K562 (cell line): Measurements from ENCODE around the gene ERAL1. TPM values are rescaled to one million over a fixed set of nuclear protein-coding genes. Genes with fewer than 3 reads are reported as not detected.

Source experiments
- CBX3 ChIP-seq, 2 experiments: IDR thresholded peaks; 1 replicate in 1 of 2; 2 replicates in 1 of 2; pipeline ENCODE4 v1.6.1; 2012; ENCODE audit warnings: inconsistent platforms in 2 of 2, low read length in 2 of 2, borderline replicate concordance in 1 of 2, control low read depth in 1 of 2
- ELF2 ChIP-seq: fragments of 250-450 bp; sonication (Bioruptor Pico); IDR thresholded peaks from 2 replicates; pipeline ENCODE4 v1.5.0; 2021; ENCODE audit warnings: mild to moderate bottlenecking
- ESRRB ChIP-seq: fragments of 250-450 bp; sonication (Bioruptor Pico); IDR thresholded peaks from 2 replicates; pipeline ENCODE4 v1.5.0; 2020; ENCODE audit warnings: mild to moderate bottlenecking, moderate library complexity, borderline replicate concordance
- FOSL1 ChIP-seq: fragments of 200-800 bp; sonication (Bioruptor generic); conservative IDR thresholded peaks from 2 replicates; pipeline ENCODE4 v1.6.1; 2016; ENCODE audit warnings: missing genetic modification characterization, missing compliant biosample characterization
- FOXP4 ChIP-seq: sonication (generic); formaldehyde crosslinking; IDR thresholded peaks from 2 replicates; pipeline ENCODE4 v1.8.0; 2022; ENCODE audit warnings: mild to moderate bottlenecking, missing genetic modification reagents, borderline replicate concordance
- GTF2A2 ChIP-seq: IDR thresholded peaks from 2 replicates; pipeline ENCODE4 v1.6.1; 2016; ENCODE audit warnings: mild to moderate bottlenecking, missing genetic modification characterization, missing compliant biosample characterization
- LCOR ChIP-seq: sonication (generic); formaldehyde crosslinking; IDR thresholded peaks from 2 replicates; pipeline ENCODE4 v1.8.0; 2022; ENCODE audit warnings: mild to moderate bottlenecking, missing genetic modification reagents
- MEIS2 ChIP-seq: fragments of 450-650 bp; IDR thresholded peaks from 2 replicates; pipeline ENCODE4 v1.6.1; 2014; ENCODE audit warnings: mild to moderate bottlenecking; ENCODE audit not compliant: partially characterized antibody
- NEUROD1 ChIP-seq: fragments of 150-350 bp; IDR thresholded peaks from 2 replicates; pipeline ENCODE4 v1.6.1; 2014; ENCODE audit warnings: borderline replicate concordance, low read length, low read depth; ENCODE audit not compliant: partially characterized antibody
- NR4A1 ChIP-seq, 2 experiments: fragments of 250-450 bp in 1 of 2; fragments of 450-650 bp in 1 of 2; sonication (Bioruptor Pico) in 1 of 2; IDR thresholded peaks; 2 replicates each; pipeline versions ENCODE4 v1.4.0 to v1.6.1; 2016 to 2020; ENCODE audit warnings: mild to moderate bottlenecking in 2 of 2, missing compliant biosample characterization in 1 of 2, missing genetic modification characterization in 1 of 2, moderate library complexity in 1 of 2
- PCBP1 ChIP-seq: fragments of 200-400 bp; formaldehyde crosslinking; IDR thresholded peaks from 2 replicates; pipeline ENCODE4 v1.6.1; 2018; ENCODE audit warnings: mild to moderate bottlenecking, low read depth, low read length; ENCODE audit not compliant: poor library complexity, severe bottlenecking
- RAD21 ChIP-seq, 2 experiments: fragments of 250-450 bp in 1 of 2; fragments of 450-650 bp in 1 of 2; sonication (Bioruptor Pico) in 1 of 2; formaldehyde crosslinking in 1 of 2; IDR thresholded peaks in 1 of 2; conservative IDR thresholded peaks in 1 of 2; 2 replicates each; pipeline versions ENCODE4 v1.4.0 to v1.8.0; 2020 to 2022; ENCODE audit warnings: mild to moderate bottlenecking in 2 of 2, moderate library complexity in 1 of 2
- RAD51 ChIP-seq: fragments of 450-650 bp; IDR thresholded peaks from 2 replicates; pipeline ENCODE4 v1.7.1; 2016; ENCODE audit warnings: low read depth, mild to moderate bottlenecking, borderline replicate concordance
- RBM15 ChIP-seq: fragments of 200-400 bp; formaldehyde crosslinking; IDR thresholded peaks from 2 replicates; pipeline ENCODE4 v1.6.1; 2018; ENCODE audit warnings: mild to moderate bottlenecking, low read length, moderate library complexity; ENCODE audit not compliant: insufficient read depth
- SAFB ChIP-seq: fragments of 200-400 bp; formaldehyde crosslinking; IDR thresholded peaks from 2 replicates; pipeline ENCODE4 v1.6.1; 2017; ENCODE audit warnings: low read depth, low read length, borderline replicate concordance
- SIN3B ChIP-seq: fragments of 450-650 bp; IDR thresholded peaks from 2 replicates; pipeline ENCODE4 v1.6.1; 2017; ENCODE audit warnings: low read depth, mild to moderate bottlenecking, moderate library complexity
- TCF7 ChIP-seq: sonication (generic); IDR thresholded peaks from 2 replicates; pipeline ENCODE4 v1.6.1; 2016; ENCODE audit warnings: antibody characterized with exemption, borderline replicate concordance
- ZNF12 ChIP-seq: sonication (generic); formaldehyde crosslinking; IDR thresholded peaks from 2 replicates; pipeline ENCODE4 v1.4.0; 2020; ENCODE audit warnings: mild to moderate bottlenecking, missing genetic modification reagents
- ZNF174 ChIP-seq: fragments of 250-450 bp; sonication (Bioruptor Pico); IDR thresholded peaks from 2 replicates; pipeline ENCODE4 v1.4.0; 2020; ENCODE audit warnings: mild to moderate bottlenecking
- ZNF384 ChIP-seq: IDR thresholded peaks from 2 replicates; pipeline ENCODE4 v1.6.1; 2012; ENCODE audit warnings: low read depth, low read length, improper control_type of control experiment
- ZNF398 ChIP-seq: fragments of 250-450 bp; sonication (Bioruptor Pico); IDR thresholded peaks from 2 replicates; pipeline ENCODE4 v1.8.0; 2021; ENCODE audit warnings: moderate library complexity, mild to moderate bottlenecking, inconsistent platforms
- polyA plus RNA-seq, 8 experiments: library from polyadenylated mRNA; depleted of rRNA in 4 of 8; stranded (reverse) in 5 of 8; unstranded in 3 of 8; fragments of >200 nt; fragmentation: Nextera tagmentation in 2 of 8; fragmentation: Illumina TruSeq in 1 of 8; extraction: Ambion mirVana in 2 of 8; extraction: Trizol in 1 of 8; gene quantifications; 2 replicates each; pipeline versions ENCODE4 v1.2.1 to v1.2.3, GENCODE V29; 2011 to 2014; ENCODE audit warnings: inconsistent platforms in 1 of 8, missing spikeins in 1 of 8
- total RNA-seq, 7 experiments: library from RNA; depleted of rRNA in 6 of 7; stranded (reverse); fragments of >200 nt in 6 of 7; fragmentation: Illumina TruSeq in 2 of 7; extraction: Trizol in 2 of 7; gene quantifications; 2 replicates each; pipeline versions ENCODE4 v1.2.1 to v1.2.3, GENCODE V29; 2011 to 2021; ENCODE audit warnings: low replicate concordance in 1 of 7
- TF ChIP-seq, protein P1 (sequence below): sonication (generic); formaldehyde crosslinking; IDR thresholded peaks from 2 replicates; pipeline ENCODE4 v1.5.0; 2020; ENCODE audit warnings: missing genetic modification reagents

The ERAL1 gene
- total and polyA plus RNA-seq, 9 of the 15 experiments (the other 6 are each of a cell fraction or from before 2014, with no cell fraction given) = 37.5 to 351 (median 106) TPM

DNA sequence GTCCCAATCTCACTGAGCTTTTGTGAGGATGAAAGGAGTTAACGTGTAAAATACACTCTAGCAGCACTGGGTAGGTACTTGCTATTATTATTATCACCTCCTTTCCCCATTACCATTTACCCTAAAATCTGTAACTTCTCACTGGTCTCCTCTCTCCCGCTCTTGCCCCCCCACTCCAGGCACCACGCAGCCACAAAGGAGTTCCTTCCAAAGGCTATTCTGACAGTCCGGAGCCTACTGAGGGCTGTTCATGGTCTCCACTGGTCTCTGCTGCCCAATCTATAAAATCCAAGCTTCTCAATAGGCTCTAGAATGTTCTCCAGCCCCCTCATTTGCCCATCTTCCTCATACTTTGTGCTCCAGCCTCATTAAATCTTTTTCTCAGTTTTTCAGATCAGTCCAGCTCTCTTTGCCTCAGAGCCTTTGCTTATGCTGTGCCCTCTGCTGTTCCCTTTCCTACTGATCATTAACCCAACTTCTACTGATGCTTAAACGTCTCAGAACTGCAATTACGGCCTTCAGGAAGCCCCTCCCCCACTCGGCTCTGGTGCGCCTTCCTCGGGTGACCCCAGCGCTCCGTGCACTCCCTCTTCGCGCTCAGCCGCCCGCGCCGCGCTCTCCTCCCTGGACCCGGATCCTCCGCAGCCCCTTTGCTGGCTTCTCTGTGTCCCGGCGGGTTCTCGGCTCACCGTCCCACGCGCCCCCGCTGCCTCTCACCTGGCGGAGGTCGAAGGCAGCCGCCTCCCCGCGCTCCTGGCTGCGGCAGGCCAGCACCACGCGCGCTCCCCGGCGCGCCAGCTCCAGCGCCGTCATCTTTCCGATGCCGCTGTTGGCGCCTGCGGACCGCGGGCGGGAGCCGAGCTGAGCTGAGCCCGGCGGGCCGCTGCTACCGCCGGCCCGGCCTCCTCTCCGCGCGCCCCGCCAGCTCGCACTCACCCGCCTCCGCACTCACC is 47.3 kb downstream of the ERAL1 start (continued):
- TF ChIP-seq RAD51 = no peak
- TF ChIP-seq FOSL1 (tag) = no peak
- TF ChIP-seq SIN3B = no peak
- TF ChIP-seq, protein P1, sequence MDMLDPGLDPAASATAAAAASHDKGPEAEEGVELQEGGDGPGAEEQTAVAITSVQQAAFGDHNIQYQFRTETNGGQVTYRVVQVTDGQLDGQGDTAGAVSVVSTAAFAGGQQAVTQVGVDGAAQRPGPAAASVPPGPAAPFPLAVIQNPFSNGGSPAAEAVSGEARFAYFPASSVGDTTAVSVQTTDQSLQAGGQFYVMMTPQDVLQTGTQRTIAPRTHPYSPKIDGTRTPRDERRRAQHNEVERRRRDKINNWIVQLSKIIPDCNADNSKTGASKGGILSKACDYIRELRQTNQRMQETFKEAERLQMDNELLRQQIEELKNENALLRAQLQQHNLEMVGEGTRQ (CRISPR knock-in tag) = no peak
- no peak for TF ChIP-seq ZNF384
- no peak for TF ChIP-seq MEIS2
- no peak for TF ChIP-seq SAFB
- TF ChIP-seq NEUROD1 = no peak
- TF ChIP-seq PCBP1 = no peak
- no peak for TF ChIP-seq ELF2 (CRISPR knock-in tag)
- TF ChIP-seq ZNF398 = no peak
- no peak for TF ChIP-seq ESRRB (CRISPR knock-in tag)
- TF ChIP-seq ZNF174 = no peak
- TF ChIP-seq LCOR (CRISPR knock-in tag) = no peak
- TF ChIP-seq TCF7 = no peak
- no peak for TF ChIP-seq ZNF12 (CRISPR knock-in tag)
- no peak for TF ChIP-seq NR4A1 (CRISPR knock-in tag; IDR thresholded peaks at IDR 0.05)
- no peak for TF ChIP-seq NR4A1 (tag; IDR thresholded peaks at IDR 0.05)
- no peak; a peak in 1 of 3 replicates for TF ChIP-seq CBX3 (IDR thresholded peaks at IDR 0.05; ENCODE audit: borderline replicate concordance in 1 of 2, low read length in 2 of 2)
- TF ChIP-seq RAD21 (CRISPR knock-in tag; conservative IDR thresholded peaks at IDR 0.05 in 1 of 2, IDR thresholded peaks at IDR 0.05 in 1 of 2) = no peak
- TF ChIP-seq FOXP4 (CRISPR knock-in tag) = no peak
- TF ChIP-seq RBM15 = no peak
- TF ChIP-seq GTF2A2 (tag) = no peak
